Right lobe of liver (tissue), 4 donors: ENCODE measurements around the gene SLC9A7.

Experiments
- POLR2A ChIP-seq: fragments of 450-650 bp; IDR thresholded peaks from one replicate; pipeline ENCODE4 v1.6.1; 2017; ENCODE audit warnings: antibody characterized with exemption, mild to moderate bottlenecking
- TF ChIP-seq, protein P1 (sequence below), 4 donors: fragments of 200-600 bp in 3 of 4; fragments of 450-650 bp in 1 of 4; IDR thresholded peaks; one replicate each; pipeline versions ENCODE4 v1.5.1 to v1.8.0; 2016 to 2022; ENCODE audit warnings: antibody characterized with exemption in 4 of 4, mild to moderate bottlenecking in 2 of 4
- donor health status: DM: no; HTN: no; CAD: no.
- donor health status: DM: no; HTN: no; CAD: no.
- donor health status: DM: no; HTN: yes; CAD: no.

GRCh38 chrX:46561824-46562657 lies 196.9 kb downstream of the SLC9A7 start:
- TF ChIP-seq, protein P1, sequence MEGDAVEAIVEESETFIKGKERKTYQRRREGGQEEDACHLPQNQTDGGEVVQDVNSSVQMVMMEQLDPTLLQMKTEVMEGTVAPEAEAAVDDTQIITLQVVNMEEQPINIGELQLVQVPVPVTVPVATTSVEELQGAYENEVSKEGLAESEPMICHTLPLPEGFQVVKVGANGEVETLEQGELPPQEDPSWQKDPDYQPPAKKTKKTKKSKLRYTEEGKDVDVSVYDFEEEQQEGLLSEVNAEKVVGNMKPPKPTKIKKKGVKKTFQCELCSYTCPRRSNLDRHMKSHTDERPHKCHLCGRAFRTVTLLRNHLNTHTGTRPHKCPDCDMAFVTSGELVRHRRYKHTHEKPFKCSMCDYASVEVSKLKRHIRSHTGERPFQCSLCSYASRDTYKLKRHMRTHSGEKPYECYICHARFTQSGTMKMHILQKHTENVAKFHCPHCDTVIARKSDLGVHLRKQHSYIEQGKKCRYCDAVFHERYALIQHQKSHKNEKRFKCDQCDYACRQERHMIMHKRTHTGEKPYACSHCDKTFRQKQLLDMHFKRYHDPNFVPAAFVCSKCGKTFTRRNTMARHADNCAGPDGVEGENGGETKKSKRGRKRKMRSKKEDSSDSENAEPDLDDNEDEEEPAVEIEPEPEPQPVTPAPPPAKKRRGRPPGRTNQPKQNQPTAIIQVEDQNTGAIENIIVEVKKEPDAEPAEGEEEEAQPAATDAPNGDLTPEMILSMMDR (IDR thresholded peaks at IDR 0.05) = no peak
- TF ChIP-seq POLR2A = no peak
